SHP77 (cell line): ENCODE results near the gene ARHGAP15.

Experiments
- DNase-seq, 2 experiments: peaks; one replicate each; lab custom pipeline; 2025; lab: John Stamatoyannopoulos, UW

The ARHGAP15 gene

DNA sequence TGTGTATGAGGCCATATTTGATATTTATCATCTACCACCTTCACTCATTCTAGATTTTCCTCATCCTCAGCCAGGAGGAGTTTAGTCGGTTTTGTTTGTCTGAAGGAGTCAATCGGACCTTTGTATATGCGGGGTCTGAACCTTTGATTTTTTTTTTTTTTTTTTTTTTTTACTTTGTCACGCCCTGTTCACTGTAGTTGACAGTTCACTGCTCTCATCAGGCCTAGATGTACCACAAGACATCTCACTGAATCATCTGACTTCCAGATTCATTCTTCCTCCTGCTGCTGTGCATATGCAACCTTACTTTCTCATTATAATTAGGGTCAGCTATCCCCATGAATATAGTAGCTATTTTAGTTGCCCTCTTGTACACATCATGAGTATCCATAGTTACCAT is 133.2 kb downstream of the ARHGAP15 start:
- no peak for DNase-seq

GRCh38 chr2:143263066-143263625 is 133.9 kb downstream of the ARHGAP15 start:
- DNase-seq: no peak

GRCh38 chr2:143264851-143265250 is 135.6 kb downstream of the ARHGAP15 start:
- no peak for DNase-seq

DNA sequence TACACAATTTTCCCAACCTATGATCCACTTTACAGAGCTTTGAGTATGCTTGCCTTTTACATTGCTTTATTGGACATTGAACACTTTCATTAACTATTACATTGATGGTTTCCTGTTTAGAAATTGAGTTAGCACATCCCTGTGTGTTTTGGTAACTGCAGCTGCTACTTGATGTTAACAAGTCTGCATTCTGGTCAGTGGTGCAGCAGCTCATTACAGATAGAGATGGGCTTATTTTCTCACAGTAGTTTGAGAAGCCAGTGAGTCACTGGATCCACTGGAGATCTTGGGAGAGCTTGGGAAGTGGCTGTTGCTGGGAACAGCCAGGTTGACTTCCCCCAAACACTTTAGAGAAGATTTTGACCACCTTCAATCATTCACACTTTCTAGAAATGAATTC is 150.5 kb downstream of the ARHGAP15 start:
- DNase-seq: no peak

GRCh38 chr2:143280097-143280757 is 151.0 kb downstream of the ARHGAP15 start:
- DNase-seq: no peak

- no peak for DNase-seq
Measured at GRCh38 chr2:143282684-143283083, 153.5 kb downstream of the ARHGAP15 start.

DNA sequence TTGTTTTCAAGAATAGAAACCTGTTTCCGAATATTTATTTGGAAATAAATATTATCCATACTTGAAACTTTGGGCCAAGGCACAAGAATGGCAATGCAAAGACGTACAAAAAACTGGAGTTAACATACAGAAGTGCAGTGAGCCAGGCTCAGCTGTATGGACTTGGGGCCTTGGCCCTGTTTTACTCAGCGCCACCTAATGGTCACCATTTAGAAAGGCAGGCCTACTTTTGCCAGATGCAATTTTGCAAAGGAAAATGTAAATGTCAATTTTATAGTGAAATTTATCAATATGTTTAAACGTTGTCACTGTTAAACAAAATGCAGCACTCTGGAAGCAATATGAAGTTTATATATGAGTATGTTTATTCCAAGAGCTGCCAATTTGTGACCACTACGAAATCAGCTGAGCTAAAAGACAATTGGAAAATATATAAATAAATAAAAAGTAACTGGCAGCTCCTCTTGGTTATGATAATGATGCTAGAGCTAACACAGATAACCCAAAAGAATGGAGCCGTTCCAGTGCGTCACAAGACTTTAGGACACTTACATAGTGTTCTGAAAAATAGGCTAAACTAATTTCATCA is 155.0 kb downstream of the ARHGAP15 start:
- DNase-seq: peak; percentile 4 to 27

DNA sequence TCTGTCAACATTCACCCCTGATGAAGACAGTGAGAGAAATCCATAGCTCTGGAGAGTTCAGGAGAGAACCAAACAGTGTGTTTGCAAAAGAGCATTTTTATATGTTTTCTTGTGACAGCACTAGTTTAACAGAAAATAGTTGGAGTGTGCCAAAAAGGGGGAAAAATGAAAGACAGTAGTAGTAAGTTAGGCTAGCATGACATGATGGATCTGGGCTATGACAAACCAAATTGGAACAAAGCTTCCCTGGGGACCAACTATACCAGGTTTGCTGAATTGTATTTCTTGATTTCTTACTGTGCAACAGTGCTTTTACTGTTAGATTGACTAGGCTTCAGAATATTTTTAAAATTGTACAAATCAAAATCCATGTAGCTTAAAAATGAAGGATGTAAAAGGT is 159.8 kb downstream of the ARHGAP15 start:
- DNase-seq: no peak

DNA sequence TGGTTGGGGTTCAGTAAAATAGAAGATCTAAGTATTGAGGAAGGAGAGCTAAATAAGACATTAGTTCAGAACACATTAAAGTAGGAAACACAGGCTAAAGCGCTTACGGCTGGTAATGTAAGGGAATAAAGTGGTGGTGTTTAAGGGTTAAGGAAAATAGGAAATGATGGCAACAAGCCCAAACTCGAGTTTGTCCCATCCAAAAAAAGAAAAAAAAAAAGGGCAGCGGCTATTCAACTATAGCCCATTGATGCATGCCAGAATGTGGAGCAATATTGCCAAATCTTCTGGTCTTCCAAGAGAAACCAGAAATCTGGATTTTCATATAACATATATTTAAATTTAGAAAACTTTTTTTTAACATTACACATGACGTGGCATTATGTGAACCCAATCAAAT is 161.0 kb downstream of the ARHGAP15 start:
- DNase-seq: no peak

DNA sequence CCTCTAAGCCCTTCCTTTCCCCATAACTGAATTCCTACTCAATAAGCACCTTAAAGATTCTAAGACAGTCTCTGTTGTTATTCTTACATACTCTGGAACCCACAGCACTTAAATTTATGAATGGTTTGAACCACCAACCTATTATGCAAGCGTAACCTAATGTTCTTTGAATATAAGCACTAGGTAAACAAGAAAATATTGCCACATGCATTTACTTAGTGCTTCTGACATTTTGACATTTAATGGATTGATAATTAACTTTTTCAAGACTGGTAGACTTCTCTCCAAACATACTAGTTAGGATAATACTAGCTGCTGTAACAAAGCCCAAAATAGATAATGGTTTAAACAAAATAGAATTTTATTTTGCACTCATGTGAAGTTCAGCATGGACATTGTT is 164.8 kb downstream of the ARHGAP15 start:
- DNase-seq: no peak

DNA sequence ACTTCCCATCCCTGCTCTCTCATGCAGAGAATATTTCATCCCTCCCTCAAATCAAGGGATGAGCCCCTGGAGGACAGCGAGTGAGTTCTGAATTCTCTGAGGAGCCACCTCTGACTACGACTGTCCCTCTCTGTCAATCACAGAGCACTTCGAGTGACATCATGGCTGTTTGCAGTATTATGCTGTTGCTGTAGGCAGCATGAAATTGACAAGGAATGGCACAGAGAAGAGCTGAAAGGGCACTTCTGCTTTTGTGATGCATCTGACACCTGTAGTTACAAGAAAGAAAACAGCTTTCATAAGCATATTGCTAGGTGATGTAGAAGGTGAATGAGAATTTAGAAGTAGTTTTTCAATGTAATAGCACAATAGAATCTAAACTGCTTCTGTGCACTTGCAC is 166.9 kb downstream of the ARHGAP15 start:
- no peak for DNase-seq

DNA sequence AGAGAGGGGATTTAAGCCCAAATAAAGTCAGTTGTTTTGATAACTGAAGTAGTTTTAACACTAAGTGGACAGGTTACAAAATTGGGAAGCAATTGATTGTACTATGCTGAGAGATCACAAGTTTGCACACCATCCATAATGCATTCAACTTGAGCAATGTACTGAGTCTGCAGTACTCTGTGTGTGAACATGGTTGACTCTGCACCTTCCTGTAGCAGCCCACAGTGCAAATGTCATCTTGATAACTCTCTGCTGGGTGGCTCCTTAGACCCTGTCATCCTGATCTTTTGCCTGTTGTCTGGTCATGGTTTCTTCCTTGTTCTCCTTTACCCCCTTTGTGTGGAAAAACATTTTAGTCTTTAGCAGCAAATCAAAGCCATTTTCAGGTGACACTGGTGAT is 168.0 kb downstream of the ARHGAP15 start:
- DNase-seq: no peak

GRCh38 chr2:143300536-143300935 is 171.3 kb downstream of the ARHGAP15 start:
- DNase-seq: no peak

DNA sequence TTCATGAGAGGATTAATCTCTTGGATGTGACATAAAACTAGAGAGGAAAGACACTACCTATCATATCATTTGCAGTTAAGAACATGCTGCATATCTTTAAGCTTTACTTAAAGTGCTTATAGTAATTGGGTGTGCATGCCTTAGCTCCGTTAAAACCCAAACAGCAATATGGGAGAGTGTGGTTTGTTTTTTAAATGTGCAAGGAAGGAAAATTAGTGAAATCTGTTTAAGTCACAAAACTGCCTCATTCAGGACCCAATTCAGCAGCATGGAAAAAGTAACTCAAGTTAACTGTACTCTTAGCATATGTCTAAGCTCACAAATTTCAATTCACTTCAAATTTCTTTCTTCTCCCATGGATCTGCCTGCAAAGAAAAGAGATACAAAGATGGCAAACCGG is 182.2 kb downstream of the ARHGAP15 start:
- DNase-seq: no peak

DNA sequence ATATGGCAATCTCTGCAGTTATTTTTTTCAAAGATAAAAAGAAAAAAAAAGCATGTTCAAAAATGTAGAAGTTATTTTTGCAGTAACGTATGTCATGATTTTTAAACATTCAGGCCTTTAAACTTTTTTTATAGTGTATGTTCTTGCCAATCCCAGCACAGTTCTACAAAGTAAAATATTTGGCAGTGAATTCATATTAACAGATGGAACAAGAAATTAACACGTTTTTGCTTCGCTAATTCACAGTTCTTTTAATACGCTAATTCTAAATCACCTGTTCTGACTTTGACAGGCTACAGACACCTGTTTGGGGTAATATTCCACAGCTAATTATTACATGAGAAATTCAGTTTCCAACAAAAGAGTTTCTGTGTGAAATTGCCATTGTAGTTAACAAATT is 183.2 kb downstream of the ARHGAP15 start:
- DNase-seq: no peak

- no peak for DNase-seq
Measured at GRCh38 chr2:143313861-143314260, 184.6 kb downstream of the ARHGAP15 start.

DNA sequence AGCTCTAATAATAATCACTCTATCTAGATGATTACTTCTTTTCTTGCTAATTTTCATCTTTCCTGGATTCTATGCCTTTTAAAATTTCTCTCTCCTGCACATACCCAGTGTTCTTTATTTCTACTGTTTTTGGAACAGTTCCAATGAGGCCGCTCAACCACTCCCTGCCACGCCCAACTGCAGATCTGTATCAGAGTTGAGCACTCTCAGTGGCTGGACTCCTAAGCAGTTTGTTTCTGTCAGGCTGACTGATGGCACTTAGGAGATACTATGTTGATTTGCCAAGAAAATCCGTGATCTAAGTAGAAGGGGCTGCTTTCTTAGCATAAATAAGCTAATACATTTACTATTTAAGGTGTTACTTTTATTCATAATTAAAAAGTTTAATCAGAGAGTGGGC is 192.8 kb downstream of the ARHGAP15 start:
- DNase-seq: no peak

- DNase-seq: no peak
Measured at GRCh38 chr2:143329288-143329687, 200.1 kb downstream of the ARHGAP15 start.

DNA sequence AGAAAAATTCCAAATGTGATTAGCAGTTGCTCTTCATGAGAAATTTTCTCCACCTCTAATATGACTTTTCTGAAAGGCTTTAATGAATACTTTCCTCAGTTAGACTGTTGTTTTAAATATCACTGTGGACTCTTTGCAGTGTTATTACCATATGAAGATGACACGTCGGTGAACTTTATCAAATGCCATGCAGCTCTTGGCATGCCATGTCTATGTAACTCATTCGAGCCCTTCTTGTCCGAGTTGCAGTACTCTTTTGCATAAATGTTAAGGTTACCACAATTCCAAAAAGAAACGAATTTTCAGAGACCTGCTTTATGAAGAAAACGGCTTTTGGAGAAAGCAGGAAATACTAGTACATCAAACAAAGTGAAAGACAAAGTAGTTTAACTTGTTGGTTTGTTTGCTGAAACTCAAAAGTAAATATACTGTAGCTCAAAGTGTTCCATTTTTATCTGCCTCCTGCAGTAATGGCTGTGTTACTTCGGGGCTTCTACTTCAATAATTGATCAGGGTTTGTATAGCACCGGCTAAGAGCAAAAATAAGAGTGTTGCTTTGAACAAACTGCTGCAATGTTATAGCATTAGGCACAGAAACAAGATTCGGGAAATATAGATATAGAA is 204.1 kb downstream of the ARHGAP15 start:
- DNase-seq: no peak

DNA sequence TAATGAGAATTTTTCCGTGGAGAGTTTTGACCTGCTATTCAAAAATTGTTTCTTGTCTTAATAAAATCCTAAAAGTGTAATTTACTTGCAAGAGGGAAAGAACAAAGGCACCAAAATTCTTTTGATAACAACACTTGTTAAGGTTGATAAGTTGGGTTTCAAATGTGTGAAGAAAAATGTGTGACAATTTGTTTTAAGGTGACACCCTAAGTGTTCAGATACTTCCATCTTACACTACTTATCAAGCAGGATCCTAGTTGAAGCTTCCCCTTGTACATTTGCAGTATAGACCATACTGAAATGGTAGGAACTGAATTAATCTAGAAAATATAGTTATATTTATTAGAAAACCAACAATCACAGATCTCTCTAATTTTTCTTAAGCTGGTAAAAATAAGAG is 204.6 kb downstream of the ARHGAP15 start:
- no peak for DNase-seq

- no peak for DNase-seq
Measured at GRCh38 chr2:143334837-143335236, 205.6 kb downstream of the ARHGAP15 start.

DNA sequence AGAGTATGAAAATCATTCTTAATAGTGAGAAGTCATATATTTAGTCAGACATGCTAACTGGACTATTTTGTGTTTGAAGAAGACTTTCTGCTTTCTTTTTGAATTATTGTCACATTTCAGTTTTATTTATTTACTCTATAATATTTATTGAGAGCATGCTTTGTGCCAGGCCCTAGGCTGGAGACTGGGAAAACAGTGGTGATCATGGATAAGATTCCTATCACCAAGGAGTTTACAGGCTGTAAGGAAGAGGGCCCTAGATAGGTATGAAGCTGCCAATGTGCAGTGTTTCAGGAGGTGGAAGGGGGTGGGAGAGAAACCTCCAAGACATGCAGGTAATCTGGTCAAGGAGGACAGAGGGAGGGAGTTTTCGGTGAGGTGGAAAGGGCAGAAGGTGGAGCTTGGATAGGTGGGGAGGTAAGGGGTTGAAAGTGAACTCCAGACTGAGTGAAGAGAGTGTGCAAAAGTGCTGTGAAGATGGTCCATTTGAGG is 207.5 kb downstream of the ARHGAP15 start:
- no peak for DNase-seq

- DNase-seq: no peak
Measured at GRCh38 chr2:143341478-143341877, 212.3 kb downstream of the ARHGAP15 start.
